H1 (cell line): ENCODE results near the gene NDUFS8. TPM values are rescaled to one million over a fixed set of nuclear protein-coding genes. Genes with fewer than 3 reads are reported as not detected.

Experiments used
- TBP ChIP-seq: IDR thresholded peaks from 2 replicates; pipeline ENCODE4 v1.6.1; 2011; ENCODE audit warnings: low read depth, low read length, improper control_type of control experiment
- polyA plus RNA-seq, 7 experiments: library from polyadenylated mRNA; depleted of rRNA in 3 of 7; stranded (reverse) in 5 of 7; unstranded in 2 of 7; fragments of >200 nt in 5 of 7; fragments of 200-250 nt in 2 of 7; gene quantifications; 1 replicate in 5 of 7; 2 replicates in 1 of 7; 4 replicates in 1 of 7; pipeline versions ENCODE4 v1.2.1 to v1.2.3, GENCODE V29; 2011 to 2013; ENCODE audit warnings: missing spikeins in 2 of 7, mixed read lengths in 2 of 7
- total RNA-seq: library from RNA; stranded (reverse); fragmentation: NEBNext Ultra II Directional; extraction: Animal tissue kit (Norgen Biotek cat#: 25700); gene quantifications from 2 replicates; pipeline ENCODE4 v1.2.1, GENCODE V29; 2021

Gene NDUFS8
- total and polyA plus RNA-seq, 2 of the 8 experiments (the other 6 are each of a cell fraction or from before 2014, with no cell fraction given) = 182 to 291 TPM

GRCh38 chr11:68049509-68050370, 19.3 kb downstream of the NDUFS8 start (continued):
- TF ChIP-seq TBP = no peak
